Hepatocyte (in vitro differentiated cells): ENCODE data around the gene ACKR1. TPM values are rescaled to one million over a fixed set of nuclear protein-coding genes. Genes with fewer than 3 reads are reported as not detected.

Experiments
- DNase-seq: peaks from one replicate; pipeline ENCODE4 v3.0.0-alpha.2; 2016; ENCODE audit warnings: low spot score
- H2AFZ ChIP-seq: fragments of 200-600 bp; sonication (generic); 2 replicates; pipeline ENCODE4 v1.6.0; 2016; ENCODE audit warnings: antibody characterized with exemption, mild to moderate bottlenecking
- H3K27ac ChIP-seq: fragments of 200-600 bp; sonication (generic); 2 replicates; pipeline ENCODE4 v1.5.1; 2016; ENCODE audit warnings: mild to moderate bottlenecking
- H3K27me3 ChIP-seq: fragments of 200-600 bp; sonication (generic); 2 replicates; pipeline ENCODE4 v1.6.1; 2016
- H3K36me3 ChIP-seq: fragments of 200-600 bp; sonication (generic); replicated peaks from 2 replicates; pipeline ENCODE4 v1.5.1; 2016; ENCODE audit warnings: low read depth; ENCODE audit not compliant: insufficient read depth
- H3K4me1 ChIP-seq: fragments of 200-600 bp; sonication (generic); 2 replicates; pipeline ENCODE4 v1.5.1; 2016; ENCODE audit warnings: mild to moderate bottlenecking, moderate library complexity; ENCODE audit not compliant: insufficient read depth
- H3K4me2 ChIP-seq: fragments of 200-600 bp; sonication (generic); 2 replicates; pipeline ENCODE4 v1.6.0; 2016
- H3K4me3 ChIP-seq: fragments of 200-600 bp; sonication (generic); 2 replicates; pipeline ENCODE4 v1.5.1; 2016; ENCODE audit warnings: mild to moderate bottlenecking
- H3K79me2 ChIP-seq: fragments of 200-600 bp; sonication (generic); 2 replicates; pipeline ENCODE4 v1.6.0; 2017; ENCODE audit warnings: mild to moderate bottlenecking
- H3K9me2 ChIP-seq: fragments of 200-600 bp; sonication (generic); replicated peaks from 2 replicates; pipeline ENCODE4 v1.6.0; 2017; ENCODE audit warnings: mild to moderate bottlenecking; ENCODE audit not compliant: insufficient read depth
- H3K9me3 ChIP-seq: fragments of 200-600 bp; sonication (generic); 2 replicates; pipeline ENCODE4 v1.5.1; 2016; ENCODE audit warnings: low read depth, mild to moderate bottlenecking
- H4K20me1 ChIP-seq: fragments of 200-600 bp; sonication (generic); 2 replicates; pipeline ENCODE4 v1.6.0; 2016; ENCODE audit warnings: mild to moderate bottlenecking; ENCODE audit not compliant: insufficient read depth, poor library complexity, severe bottlenecking
- CTCF ChIP-seq: fragments of 200-600 bp; sonication (generic); IDR thresholded peaks from 2 replicates; pipeline ENCODE4 v1.5.1; 2016; ENCODE audit warnings: antibody characterized with exemption, mild to moderate bottlenecking; ENCODE audit not compliant: poor library complexity
- EZH2 ChIP-seq: fragments of 200-600 bp; sonication (generic); IDR thresholded peaks from 2 replicates; pipeline ENCODE4 v1.6.1; 2016; ENCODE audit warnings: antibody characterized with exemption, mild to moderate bottlenecking, borderline replicate concordance
- EZH2phosphoT487 ChIP-seq: fragments of 200-600 bp; sonication (generic); IDR thresholded peaks from one replicate; pipeline ENCODE4 v1.6.1; 2018; ENCODE audit warnings: antibody characterized with exemption, mild to moderate bottlenecking, low read depth, moderate library complexity; ENCODE audit not compliant: unreplicated experiment, severe bottlenecking
- WGBS: methylation state at CpG from one replicate; pipeline ENCODE4 v1.1.6; 2016; ENCODE audit warnings: low lambda C conversion rate; ENCODE audit errors: missing lambda C conversion rate; 5-methylcytosine and 5-hydroxymethylcytosine counted together
- polyA plus RNA-seq: library from polyadenylated mRNA; unstranded; fragments of >200 nt; fragmentation: Nextera tagmentation; extraction: Ambion mirVana; gene quantifications from 2 replicates; pipeline ENCODE4 v1.2.1, GENCODE V29; 2016
- total RNA-seq: library from RNA; depleted of rRNA; stranded (reverse); fragments of >200 nt; gene quantifications from 2 replicates; pipeline ENCODE4 v1.2.3, GENCODE V29; 2014

Gene ACKR1
- total and polyA plus RNA-seq, 2 experiments from 2014 or later = not detected

DNA sequence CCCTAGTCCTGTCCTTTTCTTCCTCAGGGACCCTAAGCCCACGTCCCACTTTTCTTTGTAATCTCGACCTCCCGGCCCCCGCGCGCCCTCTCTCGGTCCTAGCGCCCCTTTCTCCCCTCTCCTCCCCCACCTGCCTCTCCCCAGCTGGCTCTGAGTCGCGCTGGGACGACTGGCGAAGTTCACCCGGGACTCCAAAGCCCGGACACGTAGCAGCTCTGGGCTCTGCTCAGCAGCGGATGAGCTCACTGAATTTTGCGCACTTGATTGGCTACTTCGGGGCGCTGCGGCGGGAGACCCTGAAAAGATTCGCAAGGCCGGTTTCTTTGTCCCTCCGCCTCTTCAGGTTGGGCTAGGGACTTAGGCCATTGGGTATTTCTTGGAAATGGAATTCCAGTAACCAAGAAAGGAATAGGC lies 16.3 kb upstream of the ACKR1 start:
- Histone ChIP-seq H4K20me1 (no peaks in the 10 kb centered on the region), H3K4me3 (no peak overlapping the region), H3K27me3 (peaks cover 48% of the 10 kb centered on the region), H3K27ac (no peak overlapping the region), H3K4me1 (no peaks in the 10 kb centered on the region), H3K36me3 (no peaks in the 10 kb centered on the region), H2AFZ (no peak overlapping the region), H3K9me3 (no peaks in the 10 kb centered on the region), H3K9me2 (no peaks in the 10 kb centered on the region), H3K4me2 (peak overlapping the region; percentile 76), H3K79me2 (no peaks in the 10 kb centered on the region)
- under 1% methylated on average over 22 of the region's 24 CpGs for WGBS
- TF ChIP-seq CTCF (no peak), EZH2phosphoT487 (no peak), EZH2 (no peak)
- peak; percentile 74 for DNase-seq

- Histone ChIP-seq H3K4me3 (no peak overlapping the region), H3K36me3 (no peaks in the 10 kb centered on the region), H3K9me2 (no peaks in the 10 kb centered on the region), H2AFZ (no peak overlapping the region), H3K27me3 (peaks cover 48% of the 10 kb centered on the region), H3K27ac (no peak overlapping the region), H3K9me3 (no peaks in the 10 kb centered on the region), H3K79me2 (no peaks in the 10 kb centered on the region), H4K20me1 (no peaks in the 10 kb centered on the region), H3K4me1 (no peaks in the 10 kb centered on the region), H3K4me2 (no peak overlapping the region)
- no peak for DNase-seq
- TF ChIP-seq EZH2 (no peak), EZH2phosphoT487 (no peak), CTCF (no peak)
- WGBS = 70% methylated on average over 2 of the region's 2 CpGs
Observed at GRCh38 chr1:159190441-159190840, 14.2 kb upstream of the ACKR1 start.

DNA sequence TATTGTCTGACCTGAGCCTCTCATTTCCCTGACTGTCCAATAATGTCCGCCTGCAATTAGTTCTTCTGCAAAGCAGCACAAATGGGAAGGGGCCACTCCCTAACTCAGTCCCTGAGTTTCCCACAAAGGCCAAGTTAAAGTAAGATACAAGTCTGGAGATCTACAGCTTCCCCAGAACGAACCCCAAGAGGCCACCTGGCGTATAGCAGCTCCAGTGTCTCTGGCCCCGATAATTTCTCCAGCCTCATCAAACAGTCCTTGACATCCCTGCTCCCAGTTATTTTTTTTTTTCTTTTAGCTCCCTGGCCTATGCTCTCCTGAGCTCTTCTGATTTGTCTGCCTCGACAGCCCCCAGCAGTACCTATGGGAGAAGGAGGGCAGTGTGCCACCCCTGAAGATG lies 8.1 kb upstream of the ACKR1 start:
- no peak overlapping the region for H3K4me3 ChIP-seq
- H3K36me3 ChIP-seq = no peaks in the 10 kb centered on the region
- DNase-seq = no peak
- H4K20me1 ChIP-seq = no peaks in the 10 kb centered on the region
- 61% methylated on average over 5 of the region's 5 CpGs for WGBS
- H3K9me2 ChIP-seq = no peaks in the 10 kb centered on the region
- H3K27ac ChIP-seq = no peak overlapping the region
- no peak overlapping the region for H2AFZ ChIP-seq
- TF ChIP-seq EZH2 (no peak), CTCF (no peak), EZH2phosphoT487 (no peak)
- no peaks in the 10 kb centered on the region for H3K9me3 ChIP-seq
- no peaks in the 10 kb centered on the region for H3K79me2 ChIP-seq
- H3K27me3 ChIP-seq = no peaks in the 10 kb centered on the region
- no peaks in the 10 kb centered on the region for H3K4me1 ChIP-seq
- no peak overlapping the region for H3K4me2 ChIP-seq
